Heart left ventricle (tissue), 16 donors: Measurements from ENCODE around the gene XIRP2. TPM values are rescaled to one million over a fixed set of nuclear protein-coding genes. Genes with fewer than 3 reads are reported as not detected.

ENCODE experiments used
- ATAC-seq, 4 donors: fragments of 200-7000 bp; cut with Tn5 transposase; one replicate each; pipeline ENCODE4 v1.9.1; 2020 to 2022; ENCODE audit warnings: moderate library complexity in 4 of 4, mild to moderate bottlenecking in 3 of 4, moderate number of reproducible peaks in 1 of 4
- DNase-seq, 5 donors: peaks; one replicate each; pipeline ENCODE4 v3.0.0-alpha.2; 2020
- H3K27ac ChIP-seq, 12 donors: fragments of 200-600 bp; sonication (generic) in 4 of 12; one replicate each; pipeline versions ENCODE4 v1.5.0 to v1.8.0; 2016 to 2022; ENCODE audit warnings: mild to moderate bottlenecking in 2 of 12
- H3K27me3 ChIP-seq, 9 donors: fragments of 200-600 bp; sonication (generic) in 2 of 9; one replicate each; pipeline versions ENCODE4 v1.5.1 to v1.8.0; 2016 to 2022; ENCODE audit warnings: mild to moderate bottlenecking in 3 of 9
- H3K36me3 ChIP-seq, 9 donors: fragments of 200-600 bp; sonication (generic) in 2 of 9; one replicate each; pipeline versions ENCODE4 v1.5.0 to v1.8.0; 2018 to 2022; ENCODE audit warnings: mild to moderate bottlenecking in 2 of 9
- H3K4me1 ChIP-seq, 12 donors: fragments of 200-600 bp; sonication (generic) in 4 of 12; one replicate each; pipeline versions ENCODE4 v1.5.0 to v1.8.0; 2016 to 2022; ENCODE audit warnings: mild to moderate bottlenecking in 3 of 12
- H3K4me3 ChIP-seq, 12 donors: fragments of 200-600 bp; sonication (generic) in 4 of 12; one replicate each; pipeline versions ENCODE4 v1.5.0 to v1.8.0; 2017 to 2022; ENCODE audit warnings: mild to moderate bottlenecking in 9 of 12, moderate library complexity in 4 of 12
- H3K9me3 ChIP-seq, 12 donors: fragments of 200-600 bp; sonication (generic) in 4 of 12; one replicate each; pipeline versions ENCODE4 v1.5.0 to v1.8.0; 2016 to 2022; ENCODE audit warnings: mild to moderate bottlenecking in 1 of 12
- POLR2A ChIP-seq, 2 donors: fragments of 450-650 bp; IDR thresholded peaks; one replicate each; pipeline ENCODE4 v1.6.1; 2017; ENCODE audit warnings: antibody characterized with exemption in 2 of 2, mild to moderate bottlenecking in 2 of 2, moderate library complexity in 2 of 2
- WGBS, 4 donors: extraction: QIAGEN DNeasy Blood & Tissue Kit in 2 of 4; methylation state at CpG; one replicate each; pipeline versions ENCODE4 v1.1.5 to v1.1.7; 2013 to 2018; 5-methylcytosine and 5-hydroxymethylcytosine counted together
- intact Hi-C, 10 donors: fragments of 100-400 bp; cut with DNase I; formaldehyde crosslinking; loops; one replicate each; pipeline versions ENCODE4 v1.11.1 to v1.14.2; 2022
- polyA plus RNA-seq, 2 donors: library from polyadenylated mRNA; stranded (reverse); fragments of 200-250 nt; gene quantifications; one replicate each; pipeline ENCODE4 v1.2.3, GENCODE V29; 2013
- total RNA-seq, 9 donors: library from RNA; depleted of rRNA in 2 of 9; stranded (reverse); fragments of >200 nt in 2 of 9; fragmentation: NEBNext Ultra II Directional in 3 of 9; extraction: Animal tissue kit (Norgen Biotek cat#: 25700) in 3 of 9; gene quantifications; one replicate each; pipeline versions ENCODE4 v1.1.0 to v1.2.4, GENCODE V29; 2016 to 2023
- TF ChIP-seq, protein P1 (sequence below), 12 donors: fragments of 200-600 bp; sonication (generic) in 4 of 12; IDR thresholded peaks; one replicate each; pipeline versions ENCODE4 v1.5.0 to v1.8.0; 2018 to 2022; ENCODE audit warnings: antibody characterized with exemption in 12 of 12, mild to moderate bottlenecking in 5 of 12
- donor health status: ischemic (EF 13 %, LVEDD 7.1; RV severe dilation, severe dysfunction).
- donor health status: healthy with polysubstance abuse.
- donor health status: DM: no; HTN: yes; CAD: no.
- donor health status: DM: no; HTN: no; CAD: no.
- donor health status: ischemic (EF 25% LVEDD 6.9; RV normal size, moderate dysfunction).
- donor health status: ischemic (EF 25% LVEDD 5.7; RV mildly dilated, moderate dysfunction).
- donor health status: healthy.
- donor health status: DM: yes; HTN: yes; CAD: no.
- donor health status: ischemic (EF 35%, LVEDD 5.7; RV mildly dilated, moderate dysfunction).
- donor health status: nonischemic (EF 11% LVEDD 7.7; RV severe dilation, severe dysfunction).
- donor health status: DM: yes; HTN: yes; CAD: no.
- donor health status: PGD.
- donor health status: ischemic (EF 29% LVEDD 5.4; RV normal size, mild dysfunction).
- donor health status: nonischemic (EF 23%, LVEDD 6.1; RV moderate dilation, normal function).

Gene XIRP2
- total and polyA plus RNA-seq, 11 donors, result 227 to 2,395 (median 626) TPM

GRCh38 chr2:166994588-166995336 lies 106.5 kb downstream of the XIRP2 start:
- intact Hi-C loops, result no loop called here
- Histone ChIP-seq H3K9me3 (peaks cover 0 to 4% (median 0%) of the 10 kb centered on the region in 12 donors), H3K27ac (no peak overlapping the region), H3K4me3 (no peak overlapping the region), H3K27me3 (no peaks in the 10 kb centered on the region), H3K4me1 (no peaks in the 10 kb centered on the region), H3K36me3 (no peaks in the 10 kb centered on the region)
- ATAC-seq (no peak), DNase-seq (no peak)
- WGBS, 4 donors, result 81 to 88% (median 87%) methylated on average over 12 of the region's 12 CpGs
- TF ChIP-seq, protein P1, sequence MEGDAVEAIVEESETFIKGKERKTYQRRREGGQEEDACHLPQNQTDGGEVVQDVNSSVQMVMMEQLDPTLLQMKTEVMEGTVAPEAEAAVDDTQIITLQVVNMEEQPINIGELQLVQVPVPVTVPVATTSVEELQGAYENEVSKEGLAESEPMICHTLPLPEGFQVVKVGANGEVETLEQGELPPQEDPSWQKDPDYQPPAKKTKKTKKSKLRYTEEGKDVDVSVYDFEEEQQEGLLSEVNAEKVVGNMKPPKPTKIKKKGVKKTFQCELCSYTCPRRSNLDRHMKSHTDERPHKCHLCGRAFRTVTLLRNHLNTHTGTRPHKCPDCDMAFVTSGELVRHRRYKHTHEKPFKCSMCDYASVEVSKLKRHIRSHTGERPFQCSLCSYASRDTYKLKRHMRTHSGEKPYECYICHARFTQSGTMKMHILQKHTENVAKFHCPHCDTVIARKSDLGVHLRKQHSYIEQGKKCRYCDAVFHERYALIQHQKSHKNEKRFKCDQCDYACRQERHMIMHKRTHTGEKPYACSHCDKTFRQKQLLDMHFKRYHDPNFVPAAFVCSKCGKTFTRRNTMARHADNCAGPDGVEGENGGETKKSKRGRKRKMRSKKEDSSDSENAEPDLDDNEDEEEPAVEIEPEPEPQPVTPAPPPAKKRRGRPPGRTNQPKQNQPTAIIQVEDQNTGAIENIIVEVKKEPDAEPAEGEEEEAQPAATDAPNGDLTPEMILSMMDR (IDR thresholded peaks at IDR 0.05), result no peak
- no peak for TF ChIP-seq POLR2A (IDR thresholded peaks at IDR 0.05)

DNA sequence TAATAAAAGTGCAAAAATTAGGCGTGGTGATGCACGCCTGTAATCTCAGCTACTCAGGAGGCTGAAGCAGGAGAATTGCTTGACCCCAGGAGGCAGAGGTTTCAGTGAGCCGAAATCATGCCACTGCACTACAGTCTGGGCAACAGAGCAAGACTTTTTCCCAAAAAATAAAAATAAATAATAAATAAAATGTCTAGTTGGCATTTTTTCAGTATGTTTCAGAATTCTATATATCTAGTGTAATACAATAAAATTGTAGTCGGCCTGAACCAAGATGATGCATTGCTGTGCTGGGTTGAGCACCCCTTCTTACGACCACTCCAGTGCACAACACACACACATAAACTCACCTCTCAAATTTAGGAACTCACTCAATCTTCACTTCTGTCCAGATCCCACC lies 108.2 kb downstream of the XIRP2 start:
- Histone ChIP-seq H3K4me1 (no peaks in the 10 kb centered on the region), H3K9me3 (peaks cover 0 to 4% (median 0%) of the 10 kb centered on the region in 12 donors), H3K4me3 (no peak overlapping the region), H3K27ac (no peak overlapping the region), H3K36me3 (no peaks in the 10 kb centered on the region), H3K27me3 (no peaks in the 10 kb centered on the region)
- TF ChIP-seq, protein P1 (IDR thresholded peaks at IDR 0.05), result no peak
- no peak for TF ChIP-seq POLR2A (IDR thresholded peaks at IDR 0.05)
- 82 to 89% (median 87%) methylated on average over 5 of the region's 5 CpGs for WGBS, 4 donors
- ATAC-seq (no peak), DNase-seq (no peak)
- intact Hi-C loops, result no loop called here

GRCh38 chr2:167001165-167001564 lies 112.9 kb downstream of the XIRP2 start:
- no peak for ATAC-seq
- Histone ChIP-seq H3K9me3 (peaks cover 0 to 4% (median 0%) of the 10 kb centered on the region in 12 donors), H3K27me3 (no peaks in the 10 kb centered on the region), H3K27ac (no peak overlapping the region), H3K36me3 (no peaks in the 10 kb centered on the region), H3K4me3 (no peak overlapping the region), H3K4me1 (no peaks in the 10 kb centered on the region)
- DNase-seq, result no peak
- intact Hi-C loops, result no loop called here
- TF ChIP-seq, protein P1 (IDR thresholded peaks at IDR 0.05), result no peak
- TF ChIP-seq POLR2A (IDR thresholded peaks at IDR 0.05), result no peak
- 84 to 85% (median 85%) methylated on average over 4 of the region's 4 CpGs for WGBS, 4 donors

GRCh38 chr2:167005096-167005495 lies 116.8 kb downstream of the XIRP2 start:
- TF ChIP-seq, protein P1 (IDR thresholded peaks at IDR 0.05), result no peak
- no peak for TF ChIP-seq POLR2A (IDR thresholded peaks at IDR 0.05)
- intact Hi-C loops, result no loop called here

More at GRCh38 chr2:167005096-167005495, 116.8 kb downstream of the XIRP2 start:
- H3K27me3 ChIP-seq, result no peaks in the 10 kb centered on the region
- H3K36me3 ChIP-seq, result no peaks in the 10 kb centered on the region
- H3K9me3 ChIP-seq, result no peaks in the 10 kb centered on the region
- DNase-seq (no peak), ATAC-seq (no peak)
- H3K27ac ChIP-seq, result no peak overlapping the region
- no peaks in the 10 kb centered on the region for H3K4me1 ChIP-seq
- no peak overlapping the region for H3K4me3 ChIP-seq
